Measurements from ENCODE around the gene DNAH11.
"Not testable (repeated sequence)": the region's sequence is repeated elsewhere in the genome, so short reads cannot be mapped to it uniquely, and the experiment has no call there.

DNAH11 gene

GRCh38 chr7:21724562-21724961 lies 181.7 kb downstream of the DNAH11 start:
- no peak for DNase-seq

GRCh38 chr7:21730399-21730798 lies 187.6 kb downstream of the DNAH11 start:
- no peak for DNase-seq

- no peak for DNase-seq
These were observed 189.1 kb downstream of the DNAH11 start for GRCh38 chr7:21731977-21732376.

- DNase-seq, result not testable (repeated sequence)
These were observed 190.1 kb downstream of the DNAH11 start for GRCh38 chr7:21732956-21733355.

- DNase-seq, result no peak
These were observed 191.0 kb downstream of the DNAH11 start for GRCh38 chr7:21733837-21734236.

GRCh38 chr7:21743493-21743892 lies 200.7 kb downstream of the DNAH11 start:
- no peak for DNase-seq

- DNase-seq, result no peak
These were observed 204.1 kb downstream of the DNAH11 start for GRCh38 chr7:21746949-21747348.

GRCh38 chr7:21747806-21748205 lies 205.0 kb downstream of the DNAH11 start:
- no peak for DNase-seq

GRCh38 chr7:21749378-21749777 lies 206.5 kb downstream of the DNAH11 start:
- DNase-seq, result no peak

- no peak for DNase-seq
These were observed 210.2 kb downstream of the DNAH11 start for GRCh38 chr7:21753071-21753470.

- no peak for DNase-seq
These were observed 212.1 kb downstream of the DNAH11 start for GRCh38 chr7:21754963-21755362.

- no peak for DNase-seq
These were observed 214.9 kb downstream of the DNAH11 start for GRCh38 chr7:21757537-21758282.

GRCh38 chr7:21758286-21758685 lies 215.4 kb downstream of the DNAH11 start:
- DNase-seq, result no peak

- DNase-seq, result no peak
These were observed 219.6 kb downstream of the DNAH11 start for GRCh38 chr7:21762469-21762868.

GRCh38 chr7:21763818-21764217 lies 221.0 kb downstream of the DNAH11 start:
- no peak for DNase-seq

GRCh38 chr7:21766218-21766617 lies 223.4 kb downstream of the DNAH11 start:
- DNase-seq, result no peak

- peak; percentile 16 to 17 for DNase-seq
These were observed 224.6 kb downstream of the DNAH11 start for GRCh38 chr7:21767300-21767900.

GRCh38 chr7:21768279-21768678 lies 225.4 kb downstream of the DNAH11 start:
- DNase-seq, result no peak

- DNase-seq, result no peak
These were observed 228.4 kb downstream of the DNAH11 start for GRCh38 chr7:21771266-21771665.

GRCh38 chr7:21771906-21772610 lies 229.2 kb downstream of the DNAH11 start:
- DNase-seq, result no peak

- no peak for DNase-seq
These were observed 230.5 kb downstream of the DNAH11 start for GRCh38 chr7:21773326-21773725.

GRCh38 chr7:21777921-21778320 lies 235.1 kb downstream of the DNAH11 start:
- no peak for DNase-seq

- no peak for DNase-seq
These were observed 236.1 kb downstream of the DNAH11 start for GRCh38 chr7:21778953-21779352.

- no peak for DNase-seq
These were observed 240.2 kb downstream of the DNAH11 start for GRCh38 chr7:21782996-21783395.

All from CD4-positive, alpha-beta T cell treated with Interleukin-4 for 1 hour (primary cell).